Calu3 (cell line): ENCODE results near the gene RUSC2. TPM values are rescaled to one million over a fixed set of nuclear protein-coding genes. Genes with fewer than 3 reads are reported as not detected.
"Not testable (repeated sequence)": the region's sequence is repeated elsewhere in the genome, so short reads cannot be mapped to it uniquely, and the experiment has no call there.

Source experiments
- BruUV-seq: library from RNA; stranded (reverse); fragments of 400-500 nt; replicated peaks from 2 replicates; lab custom pipeline; 2021; lab: Mats Ljungman, UMichigan
- CTCF ChIA-PET: fragments of 300-600 bp; sonication (Branson Sonifier 250); formaldehyde crosslinking; loops from one replicate; lab custom pipeline; 2022; ENCODE audit warnings: antibody characterized with exemption; lab: Charles Lee
- DNase-seq: peaks from one replicate; pipeline ENCODE4 v3.0.0; 2022
- H3K27ac Mint-ChIP-seq: one replicate; pipeline ENCODE4 v1.8.0; 2022; ENCODE audit warnings: mixed read lengths; ENCODE audit not compliant: unreplicated experiment
- H3K27me3 Mint-ChIP-seq: one replicate; pipeline ENCODE4 v1.8.0; 2022; ENCODE audit warnings: mixed read lengths; ENCODE audit not compliant: unreplicated experiment
- H3K36me3 Mint-ChIP-seq: one replicate; pipeline ENCODE4 v1.8.0; 2022; ENCODE audit warnings: mild to moderate bottlenecking, moderate library complexity, mixed read lengths; ENCODE audit not compliant: insufficient read depth, unreplicated experiment
- H3K4me1 Mint-ChIP-seq: one replicate; pipeline ENCODE4 v1.8.0; 2022; ENCODE audit warnings: mild to moderate bottlenecking, low read depth, mixed read lengths; ENCODE audit not compliant: unreplicated experiment
- H3K4me3 Mint-ChIP-seq: one replicate; pipeline ENCODE4 v1.8.0; 2022; ENCODE audit warnings: mild to moderate bottlenecking, low read depth, moderate library complexity, mixed read lengths; ENCODE audit not compliant: unreplicated experiment
- H3K9me3 Mint-ChIP-seq: one replicate; pipeline ENCODE4 v1.8.0; 2022; ENCODE audit warnings: low read depth, mixed read lengths; ENCODE audit not compliant: unreplicated experiment
- intact Hi-C: fragments of 100-400 bp; cut with micrococcal nuclease; formaldehyde crosslinking; loops from one replicate; pipeline ENCODE4 v1.10.0; 2022; ENCODE audit not compliant: unreplicated experiment
- total RNA-seq: library from RNA; stranded (reverse); gene quantifications from 2 replicates; pipeline ENCODE4 v1.2.3, GENCODE V29; 2022
- TF ChIP-seq, protein P1 (sequence below): fragments of 200-600 bp; IDR thresholded peaks from one replicate; pipeline ENCODE4 v1.8.0; 2022; ENCODE audit warnings: antibody characterized with exemption; ENCODE audit not compliant: unreplicated experiment

Gene RUSC2
- total RNA-seq, 1 experiment from 2014 or later: 10.5 TPM

DNA sequence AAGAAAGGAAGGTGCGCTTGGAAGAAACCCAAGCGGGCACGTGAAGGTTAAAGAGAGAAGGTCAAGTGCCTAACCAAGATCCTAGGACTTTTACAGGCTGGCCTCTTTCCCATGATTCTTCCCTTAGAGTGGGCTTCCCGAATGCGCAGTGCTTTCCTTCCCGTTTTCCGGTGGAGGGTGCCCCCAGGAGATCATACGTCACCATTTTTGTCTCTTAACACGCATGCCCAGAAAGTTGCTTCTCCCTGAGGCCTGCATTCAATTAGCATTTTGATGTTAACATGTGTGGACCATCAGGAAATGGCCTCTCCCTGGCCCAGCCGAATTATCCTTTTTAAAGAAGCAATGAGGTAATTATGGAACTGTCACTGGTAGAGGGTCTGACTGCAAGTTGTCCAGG lies 1.9 kb upstream of the RUSC2 start:
- no peak for DNase-seq
- H3K27ac Mint-ChIP-seq: no peak overlapping the region
- H3K9me3 Mint-ChIP-seq: no peaks in the 10 kb centered on the region
- H3K36me3 Mint-ChIP-seq: peaks cover 18% of the 10 kb centered on the region
- intact Hi-C loops: no loop called here
- H3K4me3 Mint-ChIP-seq: no peak overlapping the region
- TF ChIP-seq, protein P1, sequence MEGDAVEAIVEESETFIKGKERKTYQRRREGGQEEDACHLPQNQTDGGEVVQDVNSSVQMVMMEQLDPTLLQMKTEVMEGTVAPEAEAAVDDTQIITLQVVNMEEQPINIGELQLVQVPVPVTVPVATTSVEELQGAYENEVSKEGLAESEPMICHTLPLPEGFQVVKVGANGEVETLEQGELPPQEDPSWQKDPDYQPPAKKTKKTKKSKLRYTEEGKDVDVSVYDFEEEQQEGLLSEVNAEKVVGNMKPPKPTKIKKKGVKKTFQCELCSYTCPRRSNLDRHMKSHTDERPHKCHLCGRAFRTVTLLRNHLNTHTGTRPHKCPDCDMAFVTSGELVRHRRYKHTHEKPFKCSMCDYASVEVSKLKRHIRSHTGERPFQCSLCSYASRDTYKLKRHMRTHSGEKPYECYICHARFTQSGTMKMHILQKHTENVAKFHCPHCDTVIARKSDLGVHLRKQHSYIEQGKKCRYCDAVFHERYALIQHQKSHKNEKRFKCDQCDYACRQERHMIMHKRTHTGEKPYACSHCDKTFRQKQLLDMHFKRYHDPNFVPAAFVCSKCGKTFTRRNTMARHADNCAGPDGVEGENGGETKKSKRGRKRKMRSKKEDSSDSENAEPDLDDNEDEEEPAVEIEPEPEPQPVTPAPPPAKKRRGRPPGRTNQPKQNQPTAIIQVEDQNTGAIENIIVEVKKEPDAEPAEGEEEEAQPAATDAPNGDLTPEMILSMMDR: no peak
- no TSS peak for BruUV-seq
- CTCF ChIA-PET: no interaction called here
- H3K27me3 Mint-ChIP-seq: no peaks in the 10 kb centered on the region
- H3K4me1 Mint-ChIP-seq: peaks cover 31% of the 10 kb centered on the region

DNA sequence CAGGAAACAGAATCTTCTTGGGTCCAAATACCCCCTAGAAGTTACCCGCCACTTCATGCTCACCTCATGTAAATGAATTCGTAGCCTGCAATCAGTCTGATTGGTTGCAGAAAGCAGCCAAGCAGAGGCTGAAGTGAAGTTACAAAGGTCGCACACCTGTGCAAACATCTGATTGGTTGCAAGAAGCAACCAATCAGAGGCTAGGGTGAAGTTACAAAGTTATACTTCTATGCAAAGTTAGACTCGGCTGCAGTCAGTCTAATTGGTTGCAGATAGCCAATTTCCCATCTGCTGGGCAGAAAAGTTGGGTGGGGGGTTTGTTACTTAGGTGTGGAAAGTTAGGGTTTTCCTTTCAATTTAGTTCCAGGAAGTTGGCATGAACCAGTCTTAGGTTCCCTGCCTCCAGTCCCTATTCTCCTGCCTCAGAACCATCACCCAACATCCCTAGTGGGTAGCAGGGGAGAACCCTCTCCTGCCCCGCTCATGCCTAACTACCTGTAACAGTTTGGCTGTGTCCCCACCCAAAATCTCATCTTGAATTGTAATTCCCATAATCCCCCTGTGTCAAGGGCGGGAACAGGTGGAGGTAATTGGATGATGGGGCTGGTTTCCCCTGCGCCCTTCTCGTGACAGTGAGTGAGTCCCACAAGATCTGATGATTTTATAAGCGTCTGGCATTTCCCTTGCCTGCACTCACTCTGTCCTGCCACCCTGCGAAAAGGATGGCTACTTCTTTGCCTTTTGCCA lies 1.2 kb upstream of the RUSC2 start:
- Mint-ChIP-seq H3K4me3 (peak overlapping the region; percentile 83), H3K27ac (no peak overlapping the region), H3K27me3 (no peaks in the 10 kb centered on the region), H3K9me3 (no peaks in the 10 kb centered on the region), H3K4me1 (peaks cover 31% of the 10 kb centered on the region), H3K36me3 (peaks cover 18% of the 10 kb centered on the region)
- TF ChIP-seq, protein P1: no peak
- CTCF ChIA-PET: interaction anchor here (1.3 to 1.7 kb wide), 4 partner anchors 12 to 65 kb away, joined by 3 to 15 read pairs (median 6); no protein-coding TSS in a partner anchor
- DNase-seq: no peak
- intact Hi-C loops: no loop called here
- no TSS peak for BruUV-seq

DNA sequence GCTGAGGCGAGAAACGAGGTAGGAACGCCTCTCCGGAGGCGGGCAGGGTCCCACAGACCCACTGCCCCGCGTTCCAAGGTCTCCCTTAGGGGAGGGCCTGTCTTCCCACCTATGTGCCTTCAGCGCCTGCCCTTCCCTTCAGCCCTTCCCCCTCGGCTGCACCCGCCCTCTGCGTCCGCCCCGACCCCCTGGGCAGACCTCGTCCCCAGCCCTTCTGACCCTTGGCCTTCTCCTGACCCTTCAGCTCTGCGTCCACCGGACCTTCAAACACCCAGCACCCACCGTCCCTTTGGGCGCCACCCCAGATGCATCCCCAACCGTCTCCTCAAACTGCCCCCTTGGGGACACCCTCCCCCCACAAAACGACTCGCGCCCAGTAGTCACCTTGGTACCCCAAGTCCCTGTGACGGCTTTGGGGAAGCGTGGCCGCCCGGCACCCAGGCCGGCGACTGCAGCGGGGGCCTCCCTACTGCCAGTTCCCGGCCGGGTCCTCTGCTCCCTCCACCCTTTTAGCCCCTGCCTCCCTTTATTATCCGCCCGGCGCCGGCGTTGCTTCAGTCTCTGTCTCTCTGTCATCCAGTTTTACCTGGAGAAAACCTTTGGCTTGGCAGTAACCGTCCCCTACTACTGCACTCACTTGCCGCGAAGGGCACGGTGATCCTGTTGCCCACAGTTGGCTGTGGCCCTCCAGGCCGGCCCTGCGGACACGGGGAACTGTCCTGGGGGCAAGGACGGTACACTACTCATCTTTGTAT lies 421 bp downstream of the RUSC2 start:
- Mint-ChIP-seq H3K27me3 (no peaks in the 10 kb centered on the region), H3K27ac (peak overlapping the region; percentile 75), H3K4me3 (peak overlapping the region; percentile 83), H3K4me1 (peaks cover 31% of the 10 kb centered on the region), H3K36me3 (peaks cover 18% of the 10 kb centered on the region), H3K9me3 (no peaks in the 10 kb centered on the region)
- DNase-seq: no peak
- intact Hi-C loops: loop anchor here (2.0 kb wide), 1 partner anchor 62 kb away; no protein-coding TSS in a partner anchor
- BruUV-seq: no TSS peak
- TF ChIP-seq, protein P1: no peak
- CTCF ChIA-PET: interaction anchor here (0.6 to 1.7 kb wide), 6 partner anchors 11 to 63 kb away, joined by 3 to 15 read pairs (median 4); no protein-coding TSS in a partner anchor

DNA sequence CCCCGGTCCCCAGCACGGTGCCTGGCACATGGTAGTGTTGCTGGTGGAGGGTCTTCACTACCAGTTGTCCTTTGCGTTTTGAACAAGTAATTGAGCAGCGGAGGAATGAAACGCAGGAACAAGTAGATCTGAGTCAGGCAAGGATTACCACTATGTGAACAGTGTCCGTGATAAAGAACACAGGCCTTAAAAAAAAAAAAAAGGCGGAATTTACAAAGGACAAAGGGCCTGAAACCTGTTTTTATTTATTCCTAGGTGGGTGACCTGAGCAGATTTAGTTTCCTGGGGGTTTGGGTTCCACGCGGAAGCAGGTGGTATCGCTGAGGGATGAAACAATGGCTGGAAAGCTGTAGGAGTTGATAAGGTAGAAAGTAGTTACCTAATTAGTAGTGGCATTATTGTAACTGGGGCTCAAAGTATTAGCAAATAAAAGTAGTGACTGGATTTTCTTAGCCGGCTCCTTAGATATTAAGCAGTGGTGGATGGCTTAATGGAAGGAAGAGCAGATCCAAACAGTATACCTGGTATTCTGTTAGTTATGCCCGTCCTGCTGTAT lies 1.1 kb downstream of the RUSC2 start:
- intact Hi-C loops: loop anchor here (2.0 kb wide), 1 partner anchor 62 kb away; no protein-coding TSS in a partner anchor
- Mint-ChIP-seq H3K4me1 (peaks cover 31% of the 10 kb centered on the region), H3K9me3 (no peaks in the 10 kb centered on the region), H3K4me3 (peak overlapping the region; percentile 83), H3K27me3 (no peaks in the 10 kb centered on the region), H3K27ac (peak overlapping the region; percentile 75), H3K36me3 (peaks cover 18% of the 10 kb centered on the region)
- no peak for DNase-seq
- CTCF ChIA-PET: no interaction called here
- BruUV-seq: no TSS peak
- TF ChIP-seq, protein P1: no peak

DNA sequence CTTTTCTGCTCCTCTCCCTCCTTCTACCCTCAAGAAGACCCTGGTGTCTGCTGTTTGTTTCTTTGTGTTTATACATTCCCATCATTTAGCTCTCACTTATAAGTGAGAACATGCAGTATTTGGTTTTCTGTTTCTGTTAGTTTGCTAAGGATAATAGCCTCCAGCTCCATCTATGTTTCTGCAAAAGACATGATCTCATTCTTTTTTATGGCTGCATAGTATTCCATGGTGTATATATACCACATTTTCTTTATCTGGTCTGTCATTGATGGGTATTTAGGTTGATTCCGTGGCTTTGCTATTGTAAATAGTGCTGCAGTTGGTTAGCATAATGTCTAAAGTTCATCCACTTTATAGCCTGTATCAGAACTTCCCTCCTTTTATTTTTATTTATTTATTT lies 3.2 kb downstream of the RUSC2 start:
- H3K27me3 Mint-ChIP-seq, BruUV-seq, H3K9me3 Mint-ChIP-seq, DNase-seq, H3K4me3 Mint-ChIP-seq, intact Hi-C loops, H3K27ac Mint-ChIP-seq: not testable (repeated sequence)
- CTCF ChIA-PET: interaction anchor here (0.6 kb wide), 1 partner anchor 135 kb away, joined by 3 read pairs; no protein-coding TSS in a partner anchor
- Mint-ChIP-seq H3K4me1 (peaks cover 24% of the 10 kb centered on the region), H3K36me3 (peaks cover 18% of the 10 kb centered on the region)
